GM23338 (cell line): ENCODE results near the gene MBOAT1. TPM values are rescaled to one million over a fixed set of nuclear protein-coding genes. Genes with fewer than 3 reads are reported as not detected.

Experiments used
- CREB1 ChIP-seq: fragments of 250-450 bp; sonication (Bioruptor Pico); IDR thresholded peaks from 2 replicates; pipeline ENCODE4 v1.5.0; 2020; ENCODE audit warnings: low read depth, mild to moderate bottlenecking, moderate library complexity
- EZH2 ChIP-seq: fragments of 200-600 bp; sonication (generic); IDR thresholded peaks from one replicate; pipeline ENCODE4 v1.8.0; 2017; ENCODE audit warnings: antibody characterized with exemption, mild to moderate bottlenecking, low read depth; ENCODE audit not compliant: unreplicated experiment
- NANOG ChIP-seq: IDR thresholded peaks from 2 replicates; pipeline ENCODE4 v1.6.1; 2016; ENCODE audit warnings: antibody characterized with exemption, borderline replicate concordance
- POLR2AphosphoS5 ChIP-seq: IDR thresholded peaks from 2 replicates; pipeline ENCODE4 v1.6.1; 2016; ENCODE audit warnings: antibody characterized with exemption, low read depth
- REST ChIP-seq: IDR thresholded peaks from one replicate; pipeline ENCODE4 v1.6.1; 2018; ENCODE audit warnings: antibody characterized with exemption; ENCODE audit not compliant: unreplicated experiment
- ZNF114 ChIP-seq: fragments of 250-450 bp; sonication (Bioruptor Pico); IDR thresholded peaks from 2 replicates; pipeline ENCODE4 v1.5.0; 2020; ENCODE audit warnings: mild to moderate bottlenecking, moderate library complexity
- ZNF462 ChIP-seq: fragments of 250-450 bp; sonication (Bioruptor Pico); IDR thresholded peaks from 2 replicates; pipeline ENCODE4 v1.5.0; 2020; ENCODE audit warnings: mild to moderate bottlenecking, moderate library complexity
- polyA plus RNA-seq: library from polyadenylated mRNA; unstranded; fragments of >200 nt; fragmentation: Nextera tagmentation; extraction: Ambion mirVana; gene quantifications from 2 replicates; pipeline ENCODE4 v1.2.1, GENCODE V29; 2016
- total RNA-seq: library from RNA; depleted of rRNA; stranded (reverse); fragments of >200 nt; shearing (Covaris generic); gene quantifications from 2 replicates; pipeline ENCODE4 v1.2.3, GENCODE V29; 2014

The MBOAT1 gene
- total and polyA plus RNA-seq, 2 experiments from 2014 or later, result 3.8 to 18.6 TPM

- TF ChIP-seq REST, result no peak
- TF ChIP-seq CREB1 (CRISPR knock-in tag), result no peak
- TF ChIP-seq EZH2, result no peak
- no peak for TF ChIP-seq NANOG
- no peak for TF ChIP-seq ZNF114 (CRISPR knock-in tag)
- no peak for TF ChIP-seq ZNF462 (CRISPR knock-in tag)
- no peak for TF ChIP-seq POLR2AphosphoS5
These were observed 8.4 kb downstream of the MBOAT1 start (continued) for GRCh38 chr6:20203561-20204511.
